Central memory CD8-positive, alpha-beta T cell (primary cell): ENCODE data around the gene ERFE.
"Not testable (repeated sequence)": the region's sequence is repeated elsewhere in the genome, so short reads cannot be mapped to it uniquely, and the experiment has no call there.

ENCODE experiments used
- ATAC-seq: fragments of 150-1000 bp; cut with Tn5 transposase; replicated peaks from 2 replicates; pipeline ENCODE4 v1.10.0; 2022; ENCODE audit warnings: mild to moderate bottlenecking, moderate FRiP score, moderate number of reproducible peaks; ENCODE audit not compliant: poor library complexity, severe bottlenecking; ENCODE audit errors: extremely low read depth
- DNase-seq, 2 donors: peaks; one replicate each; pipeline ENCODE4 v3.0.0; 2021; ENCODE audit warnings: low spot score in 2 of 2
- H3K27ac Mint-ChIP-seq: one replicate; pipeline ENCODE4 v1.8.0; 2022; ENCODE audit warnings: low read depth, mild to moderate bottlenecking, moderate library complexity, mixed read lengths
- H3K27me3 Mint-ChIP-seq: one replicate; pipeline ENCODE4 v1.8.0; 2022; ENCODE audit warnings: mixed read lengths
- H3K36me3 Mint-ChIP-seq: one replicate; pipeline ENCODE4 v1.8.0; 2022; ENCODE audit warnings: mild to moderate bottlenecking, moderate library complexity, mixed read lengths; ENCODE audit not compliant: insufficient read depth
- H3K4me1 Mint-ChIP-seq: one replicate; pipeline ENCODE4 v1.8.0; 2022; ENCODE audit warnings: mixed read lengths
- H3K4me3 Mint-ChIP-seq: one replicate; pipeline ENCODE4 v1.8.0; 2022; ENCODE audit warnings: mild to moderate bottlenecking, moderate library complexity, mixed read lengths
- H3K9me3 Mint-ChIP-seq: one replicate; pipeline ENCODE4 v1.8.0; 2022; ENCODE audit warnings: mixed read lengths

The ERFE gene

GRCh38 chr2:238158509-238159070, at the start of gene ERFE:
Gene ERFE, plus strand, starts transcription at chr2:238158970. Its CDS starts 38 bp downstream, at chr2:238159008.
- DNase-seq: no peak
- Mint-ChIP-seq H3K36me3 (no peaks in the 10 kb centered on the region), H3K4me3 (peak within 1 kb of the TSS; percentile 57), H3K27ac (no peak within 1 kb of the TSS), H3K27me3 (peaks cover 23% of the 10 kb centered on the region), H3K9me3 (no peaks in the 10 kb centered on the region), H3K4me1 (peaks cover 13% of the 10 kb centered on the region)
- ATAC-seq: peak; percentile 53

GRCh38 chr2:238113611-238114010, 45.2 kb upstream of the ERFE start:
- Mint-ChIP-seq H3K27ac (no peak overlapping the region), H3K4me3 (no peak overlapping the region), H3K4me1 (no peaks in the 10 kb centered on the region), H3K27me3 (peaks cover 3% of the 10 kb centered on the region), H3K9me3 (no peaks in the 10 kb centered on the region), H3K36me3 (peaks cover 2% of the 10 kb centered on the region)
- ATAC-seq (no peak), DNase-seq (no peak)

GRCh38 chr2:238114331-238114841, 44.4 kb upstream of the ERFE start:
- peaks cover 2% of the 10 kb centered on the region for H3K36me3 Mint-ChIP-seq
- H3K9me3 Mint-ChIP-seq: no peaks in the 10 kb centered on the region
- ATAC-seq (no peak), DNase-seq (no peak)
- H3K27me3 Mint-ChIP-seq: peaks cover 11% of the 10 kb centered on the region
- no peaks in the 10 kb centered on the region for H3K4me1 Mint-ChIP-seq
- H3K27ac Mint-ChIP-seq: no peak overlapping the region
- H3K4me3 Mint-ChIP-seq: no peak overlapping the region

GRCh38 chr2:238114851-238115660, 43.7 kb upstream of the ERFE start:
- no peaks in the 10 kb centered on the region for H3K9me3 Mint-ChIP-seq
- peaks cover 17% of the 10 kb centered on the region for H3K27me3 Mint-ChIP-seq
- ATAC-seq: no peak
- H3K4me3 Mint-ChIP-seq: no peak overlapping the region
- no peak for DNase-seq
- H3K4me1 Mint-ChIP-seq: no peaks in the 10 kb centered on the region
- no peak overlapping the region for H3K27ac Mint-ChIP-seq
- H3K36me3 Mint-ChIP-seq: peaks cover 2% of the 10 kb centered on the region

GRCh38 chr2:238115709-238116108, 43.1 kb upstream of the ERFE start:
- not testable (repeated sequence) for H3K4me1 Mint-ChIP-seq, H3K4me3 Mint-ChIP-seq, H3K27ac Mint-ChIP-seq, DNase-seq, H3K36me3 Mint-ChIP-seq, H3K9me3 Mint-ChIP-seq, ATAC-seq
- peaks cover 17% of the 10 kb centered on the region for H3K27me3 Mint-ChIP-seq

GRCh38 chr2:238116298-238117198, 42.2 kb upstream of the ERFE start:
- Mint-ChIP-seq H3K36me3 (peaks cover 2% of the 10 kb centered on the region), H3K27me3 (peaks cover 17% of the 10 kb centered on the region), H3K4me3 (no peak overlapping the region), H3K4me1 (no peaks in the 10 kb centered on the region), H3K9me3 (no peaks in the 10 kb centered on the region), H3K27ac (no peak overlapping the region)
- DNase-seq (no peak), ATAC-seq (no peak)

- Mint-ChIP-seq H3K4me1 (no peaks in the 10 kb centered on the region), H3K27ac (no peak overlapping the region), H3K36me3 (peaks cover 2% of the 10 kb centered on the region), H3K27me3 (peaks cover 17% of the 10 kb centered on the region), H3K4me3 (no peak overlapping the region), H3K9me3 (no peaks in the 10 kb centered on the region)
- ATAC-seq (no peak), DNase-seq (no peak)
These were observed 41.3 kb upstream of the ERFE start for GRCh38 chr2:238117199-238118154.

GRCh38 chr2:238119756-238120462, 38.9 kb upstream of the ERFE start:
- H3K27me3 Mint-ChIP-seq: peaks cover 17% of the 10 kb centered on the region
- H3K9me3 Mint-ChIP-seq: no peaks in the 10 kb centered on the region
- ATAC-seq (no peak), DNase-seq (no peak)
- no peaks in the 10 kb centered on the region for H3K36me3 Mint-ChIP-seq
- no peak overlapping the region for H3K4me3 Mint-ChIP-seq
- no peak overlapping the region for H3K27ac Mint-ChIP-seq
- no peaks in the 10 kb centered on the region for H3K4me1 Mint-ChIP-seq

GRCh38 chr2:238120463-238121298, 38.1 kb upstream of the ERFE start:
- no peaks in the 10 kb centered on the region for H3K9me3 Mint-ChIP-seq
- DNase-seq: no peak
- no peak for ATAC-seq
- H3K4me1 Mint-ChIP-seq: no peaks in the 10 kb centered on the region
- no peak overlapping the region for H3K4me3 Mint-ChIP-seq
- no peak overlapping the region for H3K27ac Mint-ChIP-seq
- H3K27me3 Mint-ChIP-seq: peaks cover 17% of the 10 kb centered on the region
- H3K36me3 Mint-ChIP-seq: no peaks in the 10 kb centered on the region

GRCh38 chr2:238121511-238122286, 37.1 kb upstream of the ERFE start:
- no peak overlapping the region for H3K27ac Mint-ChIP-seq
- peaks cover 17% of the 10 kb centered on the region for H3K27me3 Mint-ChIP-seq
- H3K4me3 Mint-ChIP-seq: no peak overlapping the region
- no peaks in the 10 kb centered on the region for H3K4me1 Mint-ChIP-seq
- no peaks in the 10 kb centered on the region for H3K36me3 Mint-ChIP-seq
- no peak for ATAC-seq
- DNase-seq: no peak
- H3K9me3 Mint-ChIP-seq: no peaks in the 10 kb centered on the region
